EL (cell line): ENCODE measurements around the gene AMOT.

Experiments
- DNase-seq: peaks from one replicate; pipeline ENCODE4 v3.0.0-alpha.2; 2016

Gene AMOT

DNA sequence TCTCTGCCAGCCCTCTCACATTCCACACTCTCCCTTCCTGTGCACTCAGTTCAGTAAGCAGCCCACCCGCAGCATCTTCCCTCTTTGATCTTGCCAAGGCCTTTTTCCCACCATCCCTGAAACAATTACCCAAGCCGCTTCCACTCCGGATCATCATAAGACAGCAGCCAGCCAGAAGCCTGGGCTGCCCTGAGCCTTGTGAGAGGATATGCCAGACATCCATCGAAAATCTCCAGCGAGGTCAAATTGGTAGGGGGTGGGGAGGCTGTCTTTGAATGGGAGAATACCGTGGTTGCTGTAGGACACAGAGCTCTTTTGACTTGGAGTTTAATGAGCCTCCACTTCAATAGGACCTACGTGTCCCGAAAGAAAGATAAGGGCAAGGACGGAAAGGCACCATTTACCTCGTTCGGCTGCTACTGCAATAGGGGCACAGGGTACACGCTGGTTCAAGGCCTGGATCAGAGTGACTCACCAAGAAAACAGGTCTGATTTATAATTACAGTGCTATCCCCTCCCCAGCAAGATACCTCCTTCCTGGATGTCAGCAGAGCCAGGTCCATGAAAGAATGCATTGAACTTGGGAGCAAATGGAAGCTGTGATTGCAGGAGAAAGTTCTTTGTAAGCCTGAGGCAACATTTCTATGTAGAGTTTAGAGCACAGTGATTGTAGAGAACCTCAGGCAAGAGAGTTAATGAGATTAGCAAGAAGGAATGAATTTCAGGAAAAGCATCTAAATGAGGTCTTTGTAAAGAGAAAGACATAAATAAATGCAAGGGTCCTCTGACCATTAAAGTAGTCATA, 39.5 kb downstream of the AMOT start:
- DNase-seq: no peak

DNA sequence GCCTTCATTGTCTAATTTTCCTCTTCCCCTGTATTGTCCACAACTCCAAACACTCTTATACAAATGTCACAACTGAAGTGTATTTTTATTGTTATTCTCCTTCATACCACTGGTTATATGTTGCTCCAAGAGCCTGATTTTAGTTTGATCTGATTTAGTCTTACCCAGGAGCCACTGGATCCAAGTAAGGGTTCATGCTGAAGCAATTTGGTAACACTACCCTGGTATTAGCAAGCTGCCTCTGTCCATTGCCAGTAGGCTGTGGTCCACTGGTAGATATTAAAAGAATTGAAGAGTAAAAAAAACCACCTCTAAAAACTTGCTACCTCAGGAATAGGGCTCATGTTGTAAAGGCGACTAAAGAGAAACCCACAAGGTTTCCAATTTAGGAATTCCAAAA, 41.2 kb downstream of the AMOT start:
- no peak for DNase-seq

DNA sequence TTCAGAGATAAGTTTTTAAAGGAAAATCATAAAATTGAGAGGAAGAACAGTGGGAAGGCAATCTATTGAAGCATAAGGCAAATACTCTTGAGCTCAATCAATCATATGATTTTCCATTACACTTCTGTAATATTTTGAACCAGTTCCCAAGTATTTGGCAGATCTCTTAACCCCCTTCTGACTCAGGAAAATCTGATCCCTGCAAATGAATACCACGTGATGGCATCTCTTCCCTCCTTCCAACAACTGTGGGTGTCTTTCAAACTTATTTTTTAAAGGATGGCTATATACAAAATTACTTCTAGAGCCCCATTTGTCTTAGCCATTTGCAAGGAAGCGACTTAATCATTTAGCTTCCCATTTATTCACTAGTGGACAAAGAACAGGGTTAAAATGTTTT, 41.9 kb downstream of the AMOT start:
- no peak for DNase-seq

DNA sequence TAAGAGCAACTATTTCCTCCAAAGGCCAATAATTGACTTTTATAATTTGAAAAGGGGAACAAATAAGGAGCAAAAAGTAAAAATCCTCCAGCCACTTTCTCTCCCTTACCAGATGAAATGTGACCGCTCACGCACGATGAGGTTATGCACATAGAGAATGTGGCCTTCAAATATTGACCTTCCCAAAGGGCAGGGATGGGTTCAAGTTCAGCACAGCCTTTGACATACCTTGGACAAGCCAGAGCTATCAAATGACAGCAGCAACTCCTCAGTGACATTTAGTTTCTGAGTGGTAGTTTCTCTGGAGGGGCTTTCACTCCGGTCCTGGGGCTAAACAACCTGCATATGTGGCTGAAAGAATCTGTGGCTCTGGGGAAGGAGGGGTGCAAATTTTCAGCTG, 50.7 kb downstream of the AMOT start:
- DNase-seq: no peak

DNA sequence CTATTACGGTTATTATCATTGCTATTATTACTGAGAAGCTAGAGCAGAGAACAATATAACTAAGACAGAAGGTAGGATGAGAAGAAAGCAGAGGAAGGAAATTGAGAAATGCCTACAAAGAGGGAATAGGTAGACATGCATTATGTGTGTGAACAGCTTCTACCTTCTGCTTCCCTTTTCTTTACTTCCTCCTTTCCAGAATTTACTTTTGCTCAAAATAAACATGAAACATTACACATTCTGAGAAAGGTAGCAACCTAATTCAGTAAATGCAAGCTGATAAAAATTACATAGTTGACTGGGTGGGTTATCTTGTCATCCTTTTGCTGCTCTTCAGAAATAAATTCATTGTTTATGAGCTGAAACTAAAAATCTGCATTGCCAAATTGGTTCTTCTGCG, 54.6 kb downstream of the AMOT start:
- no peak for DNase-seq

DNA sequence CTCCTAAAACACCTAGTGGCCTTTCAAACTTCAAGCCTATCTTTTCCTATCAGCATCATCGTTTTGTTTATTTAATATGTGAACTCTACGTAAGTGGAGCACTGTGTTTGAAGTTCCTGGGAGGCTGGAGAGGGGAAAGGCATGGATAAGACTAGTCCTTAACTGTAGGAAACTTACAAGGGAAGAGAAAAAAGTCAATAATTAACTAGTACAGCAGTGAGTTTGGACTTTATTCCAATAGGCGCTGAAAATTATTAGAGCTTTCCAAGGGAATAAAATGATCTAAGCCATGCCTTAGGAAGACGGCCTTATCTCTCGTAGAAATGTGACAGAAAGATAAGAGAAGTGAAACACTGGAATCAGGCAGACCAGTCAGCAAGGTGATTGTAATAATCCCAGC, 55.3 kb downstream of the AMOT start:
- no peak for DNase-seq

DNA sequence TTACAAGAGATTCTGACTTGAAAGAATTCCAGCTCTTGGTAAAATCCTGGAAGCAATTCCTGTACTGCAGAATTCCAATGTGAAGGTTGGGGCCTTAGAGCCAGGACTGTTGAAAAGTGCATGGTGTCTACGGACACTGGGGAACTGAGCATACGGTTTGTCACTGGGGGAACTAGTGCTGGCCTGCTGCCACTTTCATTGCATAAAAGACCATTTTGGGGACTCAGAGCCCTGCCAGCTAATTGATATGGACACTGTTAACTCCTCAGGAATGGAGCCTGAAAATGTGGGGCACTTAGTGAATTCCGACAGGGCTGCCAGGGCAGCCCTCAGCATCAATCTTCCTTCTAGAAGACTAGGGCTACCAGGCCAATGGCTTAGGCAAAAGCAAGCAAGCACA, 55.9 kb downstream of the AMOT start:
- no peak for DNase-seq

DNA sequence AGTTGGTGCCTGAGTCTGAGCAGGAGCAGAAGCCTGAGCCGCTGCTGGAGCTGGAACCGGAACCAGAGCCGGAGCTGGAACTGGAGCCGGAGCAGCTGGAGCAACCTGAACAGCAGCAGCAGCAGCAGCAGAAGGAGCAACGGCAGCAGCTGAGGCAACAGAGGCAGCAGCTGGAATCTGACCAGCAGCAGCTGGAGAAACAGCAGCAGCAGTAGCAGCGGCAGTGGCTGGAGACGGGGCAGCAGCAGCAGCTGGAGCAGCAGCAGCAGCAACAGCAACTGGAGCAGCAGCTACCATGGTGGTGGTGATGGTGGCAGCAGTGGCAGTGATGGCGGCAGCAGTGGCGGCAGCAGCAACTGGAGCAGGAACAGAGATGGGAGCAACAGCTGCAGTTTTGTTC, 61.5 kb downstream of the AMOT start:
- no peak for DNase-seq

DNA sequence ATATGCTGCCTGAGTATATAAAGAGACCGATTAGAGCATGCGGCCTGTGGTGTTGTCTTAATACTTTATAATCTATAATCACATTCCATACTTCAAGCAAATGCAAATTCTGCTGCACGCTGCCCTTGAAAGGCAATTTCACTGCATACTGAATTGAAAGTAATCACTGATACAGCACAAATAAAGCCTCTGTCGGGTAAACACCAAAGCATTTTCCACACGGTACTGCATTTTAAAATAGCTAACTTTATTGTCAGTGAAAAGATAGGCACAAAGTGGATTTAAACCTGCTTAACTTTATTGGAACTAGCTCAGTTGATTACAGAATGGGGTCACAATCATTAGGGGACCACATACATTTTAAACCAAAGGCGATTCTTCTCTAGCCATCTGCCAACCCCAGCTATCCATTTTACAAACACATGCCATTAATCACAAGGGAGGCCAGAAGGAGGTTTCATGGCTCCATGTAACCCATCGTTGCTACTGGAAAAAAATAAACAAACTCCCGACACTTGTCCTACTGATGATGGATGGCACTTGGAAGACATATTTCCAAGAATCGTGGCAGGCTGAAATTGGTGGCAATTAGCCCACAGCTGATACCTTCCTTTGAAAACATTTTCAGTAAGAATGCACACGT, 65.9 kb downstream of the AMOT start:
- DNase-seq: no peak

DNA sequence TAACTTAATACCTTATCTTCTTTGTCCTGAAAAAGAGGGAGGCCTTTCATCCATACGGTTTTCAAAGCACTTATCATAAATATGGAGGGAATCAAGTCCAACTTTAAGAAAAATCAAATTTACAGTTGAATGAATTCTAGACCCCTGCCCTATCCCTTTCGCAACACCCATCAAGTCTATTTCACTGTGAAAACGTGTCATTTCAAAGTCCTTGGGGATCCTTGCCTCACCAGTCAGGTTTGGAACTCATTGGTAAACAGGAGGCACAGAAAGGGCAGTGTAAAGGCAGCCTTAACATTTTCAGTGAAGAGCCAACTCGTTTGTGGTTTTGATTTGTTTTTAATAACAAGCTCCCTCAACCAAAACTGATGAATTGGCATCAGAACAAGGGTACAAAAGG, 66.5 kb downstream of the AMOT start:
- DNase-seq: no peak

DNA sequence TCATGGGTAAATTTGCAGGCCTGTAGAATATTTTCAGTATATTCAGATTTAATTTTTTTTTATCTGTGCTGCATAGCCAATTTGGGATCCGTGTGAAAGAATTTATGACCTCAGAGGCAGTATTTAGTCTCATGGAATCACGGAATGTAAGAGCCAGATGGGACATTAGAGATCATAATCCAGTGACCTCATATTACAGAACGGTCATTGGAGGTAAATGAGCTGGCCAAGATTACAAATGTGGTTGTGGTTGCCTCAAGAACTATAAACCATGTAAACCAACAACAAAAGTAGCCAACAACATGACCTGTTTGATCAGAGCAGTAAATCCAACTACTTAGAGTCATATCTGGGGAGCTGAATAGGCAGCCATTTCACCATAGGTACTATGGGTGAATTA, 71.6 kb downstream of the AMOT start:
- no peak for DNase-seq

DNA sequence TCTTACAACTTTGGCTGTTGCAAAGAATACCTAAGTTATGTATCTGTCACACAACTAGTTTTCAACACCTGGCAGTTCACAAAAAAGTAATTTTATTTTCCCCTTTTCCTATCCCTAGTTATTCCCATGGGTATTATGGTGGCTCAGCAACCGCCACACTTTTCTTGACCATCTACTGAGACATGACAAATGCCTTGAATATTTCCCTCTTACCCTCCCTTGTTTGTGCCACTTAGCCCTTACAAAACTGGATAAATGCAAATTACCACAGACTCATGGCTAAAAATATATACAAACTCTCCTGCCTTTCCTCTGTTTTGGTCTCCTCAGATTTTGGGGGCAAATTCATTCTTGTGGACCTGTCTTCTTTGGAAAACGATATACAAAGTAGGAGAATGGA, 72.1 kb downstream of the AMOT start:
- DNase-seq: no peak

DNA sequence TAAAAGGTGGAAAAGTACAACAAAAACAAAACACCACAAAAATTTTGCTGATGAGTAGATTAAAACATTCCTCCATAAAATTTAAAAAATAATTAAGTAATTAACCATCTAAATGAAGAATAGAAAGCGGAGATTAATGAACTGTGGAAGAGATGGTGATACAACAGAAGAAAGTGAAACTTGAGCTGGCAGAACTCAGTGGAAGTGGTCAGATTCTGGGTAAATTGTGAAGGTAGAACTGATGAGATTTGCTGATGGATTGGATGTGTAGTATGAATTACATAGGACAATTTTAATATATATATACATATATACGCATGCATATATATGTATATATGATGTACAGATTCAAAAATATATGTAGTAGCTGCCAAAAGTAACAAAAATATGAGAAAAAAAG, 73.9 kb downstream of the AMOT start:
- no peak for DNase-seq

DNA sequence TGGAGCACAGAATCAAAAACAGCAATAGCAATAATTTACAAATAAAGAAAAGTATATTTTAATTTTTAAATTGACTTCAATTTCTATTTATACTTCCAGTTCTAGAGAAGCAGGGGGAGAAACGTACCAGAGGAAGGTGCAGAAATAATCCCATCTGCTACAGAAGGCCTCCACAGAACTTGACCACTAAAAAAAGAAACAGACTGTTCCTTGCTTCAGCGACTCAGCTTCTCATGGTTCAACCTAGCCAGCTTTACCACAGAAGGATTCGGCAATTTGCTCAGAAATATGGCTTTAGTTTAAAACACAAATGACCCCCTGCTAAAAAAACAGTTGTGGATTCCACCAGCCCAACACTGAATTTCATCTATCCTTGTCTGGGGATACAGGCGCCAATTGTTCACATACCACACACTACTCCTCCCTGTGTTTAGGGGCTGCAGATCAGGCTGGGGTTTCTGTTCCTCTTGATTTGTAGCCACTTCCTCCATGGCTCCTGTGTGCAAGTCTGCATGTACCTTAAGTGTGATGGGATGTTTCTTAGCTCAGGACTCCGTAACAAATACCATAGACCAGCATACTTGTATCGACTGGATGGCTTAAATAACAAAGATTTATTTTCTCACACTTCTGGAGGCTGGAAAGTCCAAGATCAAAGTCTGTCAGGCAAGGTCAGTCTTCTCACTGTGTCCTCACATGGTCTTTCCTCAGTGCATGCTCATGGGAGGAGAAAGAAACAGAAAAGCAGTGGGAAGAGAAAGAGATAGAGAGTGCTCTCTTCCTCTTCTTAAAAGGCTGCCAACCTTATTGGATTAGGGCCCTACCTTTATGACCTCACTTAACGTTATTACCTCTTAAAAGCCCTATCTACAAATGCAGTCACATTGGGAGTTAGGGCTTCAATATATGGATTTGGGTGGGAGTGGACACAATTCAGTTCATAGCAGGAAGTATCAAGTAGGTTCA, 79.1 kb downstream of the AMOT start:
- no peak for DNase-seq

DNA sequence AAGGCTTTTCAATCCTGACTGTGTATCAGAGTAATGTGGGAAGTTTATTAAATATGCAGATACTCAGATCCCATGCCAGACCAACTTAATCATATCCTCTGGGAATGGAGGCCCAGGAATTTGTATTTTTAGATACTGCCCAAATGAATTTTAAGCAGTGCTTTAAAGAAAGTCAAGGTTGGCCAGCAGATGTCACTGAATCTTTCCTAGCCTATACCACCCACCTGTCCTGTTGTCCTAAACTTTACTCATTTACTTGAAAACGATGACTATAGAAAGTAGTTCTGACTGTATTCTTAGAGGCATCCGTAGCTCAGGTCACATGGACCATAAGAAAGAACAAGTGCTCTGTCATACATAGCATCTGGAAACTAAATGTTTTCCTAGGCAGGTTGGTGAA, 79.9 kb downstream of the AMOT start:
- no peak for DNase-seq

DNA sequence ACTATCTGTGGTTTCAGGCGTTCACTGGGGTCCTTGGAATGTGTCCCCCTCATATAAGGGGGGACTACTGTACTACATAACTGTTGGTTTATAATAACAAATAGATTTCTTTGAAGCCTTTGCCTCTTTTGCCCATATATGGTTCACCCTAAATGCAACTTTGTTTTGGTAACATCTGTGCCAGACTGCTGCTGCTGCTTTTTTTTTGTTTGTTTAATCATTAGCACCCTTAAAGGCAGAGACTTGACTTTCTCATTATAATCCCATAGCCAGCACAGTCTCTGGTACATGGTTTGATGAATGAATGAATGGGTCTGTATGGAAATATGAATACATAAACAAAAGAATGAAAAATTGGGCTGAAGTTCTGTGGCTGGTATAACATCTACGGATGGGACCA, 80.7 kb downstream of the AMOT start:
- DNase-seq: no peak

DNA sequence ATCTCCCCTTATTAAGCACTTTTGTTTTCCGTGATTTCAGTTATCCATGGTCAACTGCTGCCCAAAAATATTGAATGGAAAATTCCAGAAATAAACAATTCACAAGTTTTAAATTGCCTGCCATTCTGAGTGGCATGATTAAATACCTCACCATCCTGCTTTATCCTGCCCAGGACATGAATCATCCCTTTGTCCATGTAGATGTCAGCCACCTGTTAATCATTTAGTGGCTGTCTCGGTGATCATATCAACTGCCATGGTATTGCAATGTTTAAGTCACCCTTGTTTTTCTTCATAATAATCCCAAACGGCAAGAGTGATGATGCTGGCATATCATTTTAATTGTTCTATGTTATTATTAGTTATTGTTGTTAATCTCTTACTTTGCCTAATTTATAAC, 81.1 kb downstream of the AMOT start:
- no peak for DNase-seq

DNA sequence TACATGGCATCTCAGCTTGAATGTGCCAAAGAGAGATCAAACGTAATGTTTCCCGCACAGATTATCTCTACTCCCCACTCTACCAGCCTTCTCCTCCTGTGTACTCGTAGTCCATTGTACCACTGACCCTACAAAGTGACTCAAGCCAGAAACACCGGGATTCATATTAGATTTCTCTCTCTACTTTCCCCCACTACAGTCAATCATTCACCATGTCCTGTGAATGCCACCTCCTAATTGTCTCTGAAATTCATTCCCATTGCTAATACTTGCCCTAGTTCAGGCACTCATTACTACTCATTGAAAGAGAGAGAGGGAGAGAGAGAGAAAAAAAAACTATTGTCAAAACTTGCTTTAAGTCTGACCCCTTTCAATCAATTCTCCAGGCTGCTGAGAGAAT, 82.7 kb downstream of the AMOT start:
- DNase-seq: no peak

DNA sequence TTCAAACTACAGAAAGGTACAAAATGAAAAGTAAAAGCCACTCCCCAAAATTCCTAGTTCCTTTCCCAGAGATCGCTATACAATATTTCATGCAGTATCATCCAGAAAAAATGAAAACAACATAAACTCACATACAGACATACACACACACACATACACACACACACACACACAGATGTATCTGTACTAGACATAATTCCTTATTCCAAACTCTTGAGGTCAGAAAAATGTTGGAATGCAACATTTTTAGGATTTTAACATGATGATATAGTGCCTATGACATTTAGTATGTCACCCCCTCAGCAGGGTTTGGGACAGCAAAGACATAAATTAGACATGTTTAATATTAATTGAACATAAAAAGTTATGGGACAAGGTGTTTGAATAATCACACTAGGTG, 87.5 kb downstream of the AMOT start:
- no peak for DNase-seq

DNA sequence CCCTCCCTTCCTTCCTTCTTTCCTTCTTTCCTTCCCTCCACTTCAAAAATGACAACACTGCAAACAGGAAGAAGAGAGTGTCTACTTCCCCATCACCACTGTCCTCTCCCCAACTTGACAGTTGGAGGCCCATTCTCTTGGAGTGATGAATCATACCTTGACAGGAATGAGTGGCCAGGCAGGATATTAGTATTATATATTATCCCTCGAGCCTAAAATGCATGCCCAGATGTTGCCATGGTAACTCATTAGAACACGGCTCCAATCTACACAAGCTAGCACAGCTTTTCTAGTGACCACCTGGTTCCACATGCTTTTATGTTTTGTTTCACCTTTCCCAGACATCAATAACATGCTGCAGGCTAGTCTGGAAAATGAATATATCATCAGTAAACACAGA, 89.6 kb downstream of the AMOT start:
- DNase-seq: no peak

DNA sequence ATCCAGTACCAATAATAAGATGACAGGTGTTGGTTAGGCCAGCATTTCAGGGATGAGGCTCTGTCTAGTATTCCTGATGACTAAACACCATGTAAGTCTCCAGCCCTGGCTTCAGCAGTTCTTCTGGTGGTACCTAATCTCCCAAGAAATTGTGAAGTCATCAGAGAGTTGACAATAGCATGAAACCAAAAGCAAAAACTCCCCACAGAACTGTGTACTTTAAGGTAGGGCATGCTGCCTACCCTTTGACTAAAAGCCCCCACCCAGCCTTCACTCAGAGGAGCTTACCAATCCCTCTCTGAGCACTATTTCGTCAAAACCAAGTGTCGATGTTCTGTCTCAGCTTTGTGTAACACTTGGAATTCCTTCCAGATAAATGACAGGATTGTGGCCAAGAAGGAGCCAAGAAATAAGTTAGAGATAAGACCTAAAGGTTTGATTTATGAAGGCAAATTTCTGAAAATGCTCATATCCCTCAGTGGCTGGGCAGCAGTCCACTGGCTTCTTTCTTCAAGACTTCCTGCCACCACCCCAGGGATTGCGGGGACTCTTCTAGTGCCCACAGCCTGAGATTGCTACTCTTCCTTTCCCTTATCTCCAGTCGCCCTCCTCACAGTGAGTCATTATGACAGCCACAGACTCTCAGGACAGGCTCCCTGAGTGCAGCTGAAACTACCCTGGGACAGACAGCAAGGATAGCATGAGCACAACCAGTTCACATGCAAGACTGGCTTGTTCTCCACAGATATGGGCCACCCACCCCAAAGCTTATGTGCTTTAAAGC, 93.6 kb downstream of the AMOT start:
- no peak for DNase-seq

DNA sequence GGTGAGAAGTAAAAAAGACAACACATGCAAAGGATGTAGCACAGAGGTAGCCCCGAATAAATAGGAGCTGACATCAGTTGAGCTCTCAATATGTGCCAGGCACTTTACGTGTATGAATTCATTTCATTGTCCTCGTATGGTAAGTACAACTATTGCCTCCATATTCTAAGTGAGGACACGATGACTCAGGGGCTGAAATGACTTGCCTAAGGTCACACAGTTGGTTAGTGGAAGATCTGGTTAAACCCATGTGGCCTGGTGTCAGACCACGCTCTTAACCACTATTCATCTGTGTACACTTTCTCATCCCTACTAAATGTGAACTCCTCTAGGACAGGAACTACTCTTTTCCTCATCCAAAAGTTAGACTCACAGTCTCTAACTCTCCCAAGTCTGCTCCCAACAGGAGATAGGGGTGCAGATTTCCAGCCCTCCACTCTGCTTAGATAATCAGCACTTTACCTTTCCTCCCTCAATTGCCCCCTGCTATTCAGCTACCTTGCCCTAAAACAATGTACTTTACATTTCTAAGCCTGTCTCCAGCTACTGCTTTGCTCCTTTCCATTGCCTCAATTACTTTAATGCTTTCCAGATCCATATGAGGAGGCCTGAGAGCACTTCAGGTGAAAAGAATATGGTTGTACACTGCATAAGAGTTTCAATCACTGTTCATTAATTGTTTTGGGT, 102.1 kb downstream of the AMOT start:
- no peak for DNase-seq
